ENCODE results near the gene MAML3. TPM values are rescaled to one million over a fixed set of nuclear protein-coding genes. Genes with fewer than 3 reads are reported as not detected.

Gene MAML3
- total and polyA plus RNA-seq, 2 experiments from 2014 or later = 1.7 to 6.5 TPM

GRCh38 chr4:139720806-139721205, 433.2 kb downstream of the MAML3 start:
- no peaks in the 10 kb centered on the region for H3K36me3 ChIP-seq (ENCODE audit: insufficient read depth)
- no peak overlapping the region for H2AFZ ChIP-seq
- DNase-seq (ENCODE audit: low spot score) (no peak), ATAC-seq (no peak)
- Mint-ChIP-seq H3K36me3 (ENCODE audit: low read depth) (no peaks in the 10 kb centered on the region; the same call in 2 of the 3 replicates), H3K27ac (no peak overlapping the region), H3K9me3 (no peaks in the 10 kb centered on the region), H3K4me1 (peaks cover 2% of the 10 kb centered on the region; the same call in 1 of the 3 replicates), H3K27me3 (ENCODE audit: insufficient read depth, low read depth, poor library complexity) (peaks cover 19% of the 10 kb centered on the region), H3K4me3 (no peak overlapping the region)
- no peak overlapping the region for H3K4me2 ChIP-seq
- H3K27ac ChIP-seq (ENCODE audit: low read depth) = no peak overlapping the region
- H3F3A ChIP-seq (replicated peaks; ENCODE audit: low read depth) = no peaks in the 10 kb centered on the region
- peaks cover 22% of the 10 kb centered on the region for H3K27me3 ChIP-seq (ENCODE audit: insufficient read depth)
- H3K4me1 ChIP-seq (ENCODE audit: insufficient read depth) = no peaks in the 10 kb centered on the region
- no peaks in the 10 kb centered on the region for H3K79me2 ChIP-seq (replicated peaks; ENCODE audit: insufficient read depth)
- H3K4me3 ChIP-seq = no peak overlapping the region
- TF ChIP-seq ETS1 (IDR thresholded peaks at IDR 0.05) = no peak
- TF ChIP-seq ZNF331 (CRISPR knock-in tag; IDR thresholded peaks at IDR 0.05; ENCODE audit: low read depth) = no peak
- no peak for TF ChIP-seq EZH2 (IDR thresholded peaks at IDR 0.05; ENCODE audit: low read depth, unreplicated experiment)
- TF ChIP-seq NANOG (IDR thresholded peaks at IDR 0.05; ENCODE audit: borderline replicate concordance) = no peak
- no peak for TF ChIP-seq JUNB (IDR thresholded peaks at IDR 0.05; ENCODE audit: unreplicated experiment)
- no peaks in the 10 kb centered on the region for H3K9me2 ChIP-seq (ENCODE audit: insufficient read depth)
- no peaks in the 10 kb centered on the region for H4K20me1 ChIP-seq (replicated peaks; ENCODE audit: insufficient read depth)

GRCh38 chr4:139719381-139720101, 434.4 kb downstream of the MAML3 start:
- no peak overlapping the region for H3K4me2 ChIP-seq
- no peaks in the 10 kb centered on the region for H3K9me3 Mint-ChIP-seq
- peaks cover 2% of the 10 kb centered on the region; the same call in 1 of the 3 replicates for H3K4me1 Mint-ChIP-seq
- H3K27me3 Mint-ChIP-seq (ENCODE audit: insufficient read depth, low read depth, poor library complexity) = peaks cover 22% of the 10 kb centered on the region
- H3K36me3 ChIP-seq (ENCODE audit: insufficient read depth) = no peaks in the 10 kb centered on the region
- DNase-seq (ENCODE audit: low spot score) (no peak), ATAC-seq (no peak)
- no peak overlapping the region for H3K27ac Mint-ChIP-seq
- no peaks in the 10 kb centered on the region for H3K4me1 ChIP-seq (ENCODE audit: insufficient read depth)
- no peak overlapping the region for H2AFZ ChIP-seq
- peaks cover 35% of the 10 kb centered on the region for H3K27me3 ChIP-seq (ENCODE audit: insufficient read depth)
- H3K4me3 Mint-ChIP-seq = no peak overlapping the region
- no peaks in the 10 kb centered on the region for H3K9me2 ChIP-seq (ENCODE audit: insufficient read depth)
- TF ChIP-seq ZNF331 (CRISPR knock-in tag; IDR thresholded peaks at IDR 0.05; ENCODE audit: low read depth) = no peak
- TF ChIP-seq JUNB (IDR thresholded peaks at IDR 0.05; ENCODE audit: unreplicated experiment) = no peak
- TF ChIP-seq REST (IDR thresholded peaks at IDR 0.05; ENCODE audit: unreplicated experiment) = no peak
- H3K27ac ChIP-seq (ENCODE audit: low read depth) = no peak overlapping the region
- no peaks in the 10 kb centered on the region for H3F3A ChIP-seq (replicated peaks; ENCODE audit: low read depth)
- H3K36me3 Mint-ChIP-seq (ENCODE audit: low read depth) = no peaks in the 10 kb centered on the region; the same call in 2 of the 3 replicates
- H3K4me3 ChIP-seq = no peak overlapping the region
- H3K79me2 ChIP-seq (replicated peaks; ENCODE audit: insufficient read depth) = no peaks in the 10 kb centered on the region
- 0 out of 2 replicates have a peak, but pooled peaks cover 3% of the 10 kb centered on the region for H4K20me1 ChIP-seq (replicated peaks; ENCODE audit: insufficient read depth)
